GM19193 (cell line): ENCODE measurements around the gene TMEM201.
A peak's percentile ranks its signal among the peaks of the same experiment; 100 is the strongest.

Experiments
- POLR2A ChIP-seq: IDR thresholded peaks from 4 replicates; pipeline ENCODE4 v1.6.1; 2011; ENCODE audit not compliant: insufficient read depth, insufficient read length; ENCODE audit errors: extremely low read depth

The TMEM201 gene, protein sequence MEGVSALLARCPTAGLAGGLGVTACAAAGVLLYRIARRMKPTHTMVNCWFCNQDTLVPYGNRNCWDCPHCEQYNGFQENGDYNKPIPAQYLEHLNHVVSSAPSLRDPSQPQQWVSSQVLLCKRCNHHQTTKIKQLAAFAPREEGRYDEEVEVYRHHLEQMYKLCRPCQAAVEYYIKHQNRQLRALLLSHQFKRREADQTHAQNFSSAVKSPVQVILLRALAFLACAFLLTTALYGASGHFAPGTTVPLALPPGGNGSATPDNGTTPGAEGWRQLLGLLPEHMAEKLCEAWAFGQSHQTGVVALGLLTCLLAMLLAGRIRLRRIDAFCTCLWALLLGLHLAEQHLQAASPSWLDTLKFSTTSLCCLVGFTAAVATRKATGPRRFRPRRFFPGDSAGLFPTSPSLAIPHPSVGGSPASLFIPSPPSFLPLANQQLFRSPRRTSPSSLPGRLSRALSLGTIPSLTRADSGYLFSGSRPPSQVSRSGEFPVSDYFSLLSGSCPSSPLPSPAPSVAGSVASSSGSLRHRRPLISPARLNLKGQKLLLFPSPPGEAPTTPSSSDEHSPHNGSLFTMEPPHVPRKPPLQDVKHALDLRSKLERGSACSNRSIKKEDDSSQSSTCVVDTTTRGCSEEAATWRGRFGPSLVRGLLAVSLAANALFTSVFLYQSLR

DNA sequence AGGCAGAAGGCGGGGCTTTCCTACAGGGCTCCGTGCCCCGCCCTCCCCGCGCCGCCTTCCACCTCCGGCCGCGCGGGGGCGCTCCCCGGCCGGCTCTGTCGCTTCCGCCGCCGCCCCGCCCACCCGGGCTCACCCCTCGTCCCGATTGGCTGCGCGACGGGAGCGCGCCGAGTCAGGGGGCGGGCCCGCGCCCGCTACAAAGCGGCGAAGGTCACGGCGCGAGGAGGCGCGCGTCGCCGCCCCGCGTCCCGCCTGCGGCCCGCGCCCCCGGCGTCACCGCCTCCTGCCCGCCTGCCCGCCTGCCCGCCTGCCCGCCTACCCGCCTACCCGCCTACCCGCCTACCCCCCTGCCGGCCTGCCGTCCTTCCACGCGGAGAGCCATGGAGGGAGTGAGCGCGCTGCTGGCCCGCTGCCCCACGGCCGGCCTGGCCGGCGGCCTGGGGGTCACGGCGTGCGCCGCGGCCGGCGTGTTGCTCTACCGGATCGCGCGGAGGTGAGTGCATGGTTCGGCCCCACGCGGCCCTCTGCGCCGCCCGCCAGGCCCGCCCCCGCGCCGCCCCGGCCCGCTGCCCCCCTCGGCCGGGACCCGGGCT lies at the start of gene TMEM201:
Gene TMEM201 (plus strand): TSS at position 361 of the 593 bp plus-strand sequence. CDS start 20 bp downstream, at position 381.
- no peak for TF ChIP-seq POLR2A

GRCh38 chr1:9539165-9539828 lies 49.4 kb upstream of the TMEM201 start, which contains the start of gene SLC25A33:
Gene SLC25A33 (plus strand): TSS chr1:9539465. CDS start chr1:9539692, 227 bp downstream.
- peak; percentile 96 for TF ChIP-seq POLR2A

GRCh38 chr1:9539829-9540550 lies 48.7 kb upstream of the TMEM201 start:
- no peak for TF ChIP-seq POLR2A

GRCh38 chr1:9542430-9542829 lies 46.3 kb upstream of the TMEM201 start:
- TF ChIP-seq POLR2A: no peak

GRCh38 chr1:9544926-9545325 lies 43.8 kb upstream of the TMEM201 start:
- no peak for TF ChIP-seq POLR2A

GRCh38 chr1:9549955-9550546 lies 38.7 kb upstream of the TMEM201 start:
- TF ChIP-seq POLR2A: no peak

- no peak for TF ChIP-seq POLR2A
These were observed 36.7 kb upstream of the TMEM201 start for GRCh38 chr1:9551984-9552383.

GRCh38 chr1:9553736-9554144 lies 35.0 kb upstream of the TMEM201 start:
- TF ChIP-seq POLR2A: no peak

DNA sequence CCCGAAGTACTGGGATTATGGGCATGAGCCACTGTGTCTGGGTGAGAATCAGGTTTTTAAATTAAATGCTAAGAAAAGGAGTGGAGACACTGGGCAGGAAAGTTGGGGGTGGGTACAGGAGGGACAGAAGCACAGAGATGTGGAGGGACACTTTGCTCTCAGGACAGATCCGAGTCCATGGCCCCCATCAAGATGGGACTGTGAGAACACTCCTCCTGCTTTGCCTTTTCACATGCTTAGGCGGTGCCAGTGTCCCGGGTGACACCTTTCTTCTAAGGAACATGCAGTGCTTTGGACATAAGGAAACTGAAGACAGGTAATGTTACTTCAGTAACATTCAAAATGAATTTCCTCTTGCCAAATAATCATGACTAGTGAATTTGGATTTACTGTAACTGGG lies 32.8 kb upstream of the TMEM201 start:
- no peak for TF ChIP-seq POLR2A

DNA sequence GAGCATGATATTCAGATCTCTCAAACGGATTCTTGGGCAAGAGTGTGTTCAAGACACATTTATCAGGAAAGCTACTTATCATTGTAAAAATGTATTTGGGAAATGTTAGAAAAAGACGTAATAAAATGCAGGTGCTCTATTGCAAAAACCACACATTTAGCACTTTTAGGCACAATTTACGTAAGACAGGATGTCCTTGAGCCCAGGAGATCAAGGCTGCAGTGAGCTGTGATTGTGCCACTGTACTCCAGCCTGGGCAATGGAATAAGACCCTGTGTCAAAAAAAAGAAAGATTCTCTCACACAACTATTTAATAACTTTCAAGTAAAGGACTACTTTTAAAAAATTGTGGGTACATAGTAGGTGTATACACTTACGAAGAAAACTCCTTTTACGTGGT lies 31.1 kb upstream of the TMEM201 start:
- no peak for TF ChIP-seq POLR2A

DNA sequence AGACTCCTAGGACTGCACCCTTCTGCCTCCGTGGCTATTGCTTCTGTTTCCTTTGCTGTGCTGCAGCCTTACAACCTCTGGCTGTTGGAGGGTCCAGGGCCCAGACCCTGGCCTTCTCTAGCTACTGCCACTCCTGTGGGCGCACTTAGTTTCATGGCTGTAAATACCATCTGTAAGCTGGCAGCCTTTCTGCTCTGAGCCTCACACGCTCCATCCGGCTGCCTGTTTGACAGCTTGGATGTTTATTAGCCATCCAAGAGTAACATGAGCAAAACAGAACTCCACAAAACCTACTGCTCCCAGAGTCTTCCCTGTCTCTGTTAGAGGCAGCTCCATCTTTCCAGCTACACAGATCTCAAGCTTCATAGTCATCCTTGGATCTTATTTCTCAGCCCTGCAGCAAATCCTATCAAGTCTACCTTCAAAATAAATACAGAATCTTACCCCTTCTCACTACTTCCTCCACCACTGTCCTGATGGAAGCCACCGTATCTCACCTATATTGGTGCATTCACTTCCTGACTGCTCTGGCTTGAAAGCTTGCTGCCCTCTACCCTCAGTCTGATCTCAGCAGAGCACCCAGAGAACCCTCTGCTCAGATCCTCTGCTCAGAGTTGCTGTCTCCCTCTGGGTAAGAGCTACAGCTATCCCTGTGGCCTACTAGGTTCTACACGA lies 30.3 kb upstream of the TMEM201 start:
- no peak for TF ChIP-seq POLR2A

GRCh38 chr1:9558946-9559545 lies 29.7 kb upstream of the TMEM201 start:
- no peak for TF ChIP-seq POLR2A

DNA sequence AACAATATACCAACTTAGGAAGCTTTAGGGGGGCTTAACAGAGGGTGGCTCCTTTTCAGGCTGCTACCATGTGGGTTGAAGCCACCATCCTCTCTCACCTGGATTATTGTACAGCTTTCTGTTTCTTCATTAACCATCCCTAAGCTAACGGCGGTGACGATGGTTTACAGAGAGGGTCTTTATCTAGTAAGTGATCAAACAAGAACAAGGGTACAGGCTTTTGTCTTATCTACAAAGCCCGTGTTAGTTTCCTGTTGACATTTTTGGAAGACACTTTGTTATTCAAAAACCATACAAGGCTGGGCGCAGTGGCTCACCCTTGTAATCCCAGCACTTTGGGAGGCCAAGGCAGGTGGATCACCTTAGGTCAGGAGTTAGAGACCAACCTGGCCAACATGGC lies 29.0 kb upstream of the TMEM201 start:
- no peak for TF ChIP-seq POLR2A
